Ishikawa (cell line): ENCODE measurements around the gene EDN2.

Source experiments
- NFIC ChIP-seq: IDR thresholded peaks from 2 replicates; pipeline ENCODE4 v1.6.1; 2012
- RAD21 ChIP-seq: IDR thresholded peaks from 2 replicates; pipeline ENCODE4 v1.6.1; 2012; ENCODE audit warnings: low read depth
- YY1 ChIP-seq: IDR thresholded peaks from 2 replicates; pipeline ENCODE4 v1.6.1; 2012; ENCODE audit warnings: low read depth
- TF ChIP-seq, protein P1 (sequence below): IDR thresholded peaks from 2 replicates; pipeline ENCODE4 v1.6.1; 2012; ENCODE audit warnings: low read depth, mild to moderate bottlenecking
- TF ChIP-seq, protein P2 (sequence below): IDR thresholded peaks from 2 replicates; pipeline ENCODE4 v1.6.1; 2012
- TF ChIP-seq, protein P3 (sequence below): IDR thresholded peaks from 2 replicates; pipeline ENCODE4 v1.6.1; 2012

DNA sequence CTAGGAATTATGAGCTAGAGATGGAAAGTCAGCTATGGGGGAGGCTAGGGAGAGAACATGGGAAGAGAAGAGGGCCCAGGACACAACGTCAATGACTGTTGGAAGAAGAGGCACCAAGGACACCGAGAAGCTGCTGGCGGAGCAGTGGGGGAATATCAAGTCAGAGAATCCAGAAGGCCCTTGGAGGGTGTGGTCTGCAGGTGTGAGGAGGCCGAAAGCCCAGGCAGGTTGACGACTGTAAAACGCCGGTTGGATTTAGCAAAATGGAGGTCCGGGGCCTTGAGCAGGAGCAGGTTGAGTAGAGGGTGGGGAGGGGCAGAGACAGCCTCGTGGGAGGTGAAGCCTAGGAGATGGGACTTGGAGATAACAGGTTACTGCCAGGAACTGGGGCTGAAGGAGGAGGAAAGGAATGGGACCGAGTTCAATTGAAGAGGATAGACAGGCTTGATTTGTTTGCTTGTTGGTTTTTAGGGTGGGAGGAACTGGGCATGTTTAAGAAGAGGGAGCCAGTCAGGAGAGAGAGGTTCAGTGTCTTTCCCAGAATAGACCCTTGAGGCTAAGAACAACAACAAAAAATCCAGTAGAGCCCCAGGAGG is 35.1 kb downstream of the EDN2 start:
- TF ChIP-seq RAD21 (no peak), NFIC (no peak), YY1 (no peak)
- TF ChIP-seq, protein P1, sequence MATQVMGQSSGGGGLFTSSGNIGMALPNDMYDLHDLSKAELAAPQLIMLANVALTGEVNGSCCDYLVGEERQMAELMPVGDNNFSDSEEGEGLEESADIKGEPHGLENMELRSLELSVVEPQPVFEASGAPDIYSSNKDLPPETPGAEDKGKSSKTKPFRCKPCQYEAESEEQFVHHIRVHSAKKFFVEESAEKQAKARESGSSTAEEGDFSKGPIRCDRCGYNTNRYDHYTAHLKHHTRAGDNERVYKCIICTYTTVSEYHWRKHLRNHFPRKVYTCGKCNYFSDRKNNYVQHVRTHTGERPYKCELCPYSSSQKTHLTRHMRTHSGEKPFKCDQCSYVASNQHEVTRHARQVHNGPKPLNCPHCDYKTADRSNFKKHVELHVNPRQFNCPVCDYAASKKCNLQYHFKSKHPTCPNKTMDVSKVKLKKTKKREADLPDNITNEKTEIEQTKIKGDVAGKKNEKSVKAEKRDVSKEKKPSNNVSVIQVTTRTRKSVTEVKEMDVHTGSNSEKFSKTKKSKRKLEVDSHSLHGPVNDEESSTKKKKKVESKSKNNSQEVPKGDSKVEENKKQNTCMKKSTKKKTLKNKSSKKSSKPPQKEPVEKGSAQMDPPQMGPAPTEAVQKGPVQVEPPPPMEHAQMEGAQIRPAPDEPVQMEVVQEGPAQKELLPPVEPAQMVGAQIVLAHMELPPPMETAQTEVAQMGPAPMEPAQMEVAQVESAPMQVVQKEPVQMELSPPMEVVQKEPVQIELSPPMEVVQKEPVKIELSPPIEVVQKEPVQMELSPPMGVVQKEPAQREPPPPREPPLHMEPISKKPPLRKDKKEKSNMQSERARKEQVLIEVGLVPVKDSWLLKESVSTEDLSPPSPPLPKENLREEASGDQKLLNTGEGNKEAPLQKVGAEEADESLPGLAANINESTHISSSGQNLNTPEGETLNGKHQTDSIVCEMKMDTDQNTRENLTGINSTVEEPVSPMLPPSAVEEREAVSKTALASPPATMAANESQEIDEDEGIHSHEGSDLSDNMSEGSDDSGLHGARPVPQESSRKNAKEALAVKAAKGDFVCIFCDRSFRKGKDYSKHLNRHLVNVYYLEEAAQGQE = no peak
- TF ChIP-seq, protein P2, sequence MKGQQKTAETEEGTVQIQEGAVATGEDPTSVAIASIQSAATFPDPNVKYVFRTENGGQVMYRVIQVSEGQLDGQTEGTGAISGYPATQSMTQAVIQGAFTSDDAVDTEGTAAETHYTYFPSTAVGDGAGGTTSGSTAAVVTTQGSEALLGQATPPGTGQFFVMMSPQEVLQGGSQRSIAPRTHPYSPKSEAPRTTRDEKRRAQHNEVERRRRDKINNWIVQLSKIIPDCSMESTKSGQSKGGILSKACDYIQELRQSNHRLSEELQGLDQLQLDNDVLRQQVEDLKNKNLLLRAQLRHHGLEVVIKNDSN = no peak
- TF ChIP-seq, protein P3, sequence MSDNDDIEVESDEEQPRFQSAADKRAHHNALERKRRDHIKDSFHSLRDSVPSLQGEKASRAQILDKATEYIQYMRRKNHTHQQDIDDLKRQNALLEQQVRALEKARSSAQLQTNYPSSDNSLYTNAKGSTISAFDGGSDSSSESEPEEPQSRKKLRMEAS = no peak
